Measurements from ENCODE around the gene CDC37L1.
A peak's percentile ranks its signal among the peaks of the same experiment; 100 is the strongest.
"Not testable (repeated sequence)": the region's sequence is repeated elsewhere in the genome, so short reads cannot be mapped to it uniquely, and the experiment has no call there.

The CDC37L1 gene

DNA sequence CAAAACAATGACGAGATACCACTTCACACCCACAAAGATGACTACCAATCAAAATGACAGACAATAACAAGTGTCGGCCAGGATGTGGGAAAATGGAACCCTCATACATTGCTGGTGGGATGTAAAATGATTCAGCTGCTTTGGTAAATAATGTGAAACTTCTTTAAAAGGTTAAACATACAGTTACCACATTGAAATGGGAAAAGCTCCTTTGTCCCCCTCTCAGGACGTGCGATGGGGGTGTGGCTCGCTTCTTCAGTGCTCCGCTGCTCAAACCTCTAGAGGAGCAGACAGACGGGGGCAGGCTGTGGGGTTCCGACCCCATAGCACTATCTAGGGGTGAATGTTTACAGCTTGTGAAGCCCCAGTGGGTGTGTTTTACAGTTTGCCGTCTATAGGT, 25.3 kb upstream of the CDC37L1 start:
- TF ChIP-seq, protein P1, sequence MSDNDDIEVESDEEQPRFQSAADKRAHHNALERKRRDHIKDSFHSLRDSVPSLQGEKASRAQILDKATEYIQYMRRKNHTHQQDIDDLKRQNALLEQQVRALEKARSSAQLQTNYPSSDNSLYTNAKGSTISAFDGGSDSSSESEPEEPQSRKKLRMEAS (IDR thresholded peaks at IDR 0.05; ENCODE audit: low read depth, low read length) = no peak
- no peak for TF ChIP-seq POLR2A (IDR thresholded peaks at IDR 0.05; ENCODE audit: extremely low read depth, insufficient read length)
- DNase-seq (ENCODE audit: low read depth) = no peak
- H3K4me3 ChIP-seq (ENCODE audit: low read depth, low read length) = no peak overlapping the region

DNA sequence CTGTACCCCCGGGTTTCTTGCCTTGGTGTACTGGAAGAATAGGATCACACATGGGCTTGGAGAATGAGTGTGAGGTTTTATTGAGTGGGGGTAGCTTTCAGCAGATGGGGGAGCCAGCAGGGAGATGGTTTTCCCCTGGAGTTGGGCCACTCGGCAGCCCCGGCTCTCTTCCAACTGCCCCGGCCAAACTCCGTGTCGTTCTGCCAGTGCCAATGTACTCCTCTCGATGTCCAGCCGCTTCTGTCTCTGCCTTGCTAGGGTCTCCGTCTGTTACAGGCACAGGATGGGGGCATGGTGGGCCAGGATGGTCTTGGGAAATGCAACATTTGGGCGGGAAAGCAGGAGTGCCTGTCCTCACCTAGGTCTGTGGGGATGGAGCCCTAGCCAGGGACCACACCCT, 24.8 kb upstream of the CDC37L1 start:
- no peak for DNase-seq (ENCODE audit: low read depth)
- H3K4me3 ChIP-seq (ENCODE audit: low read depth, low read length) = no peak overlapping the region
- TF ChIP-seq POLR2A (IDR thresholded peaks at IDR 0.05; ENCODE audit: extremely low read depth, insufficient read length) (no peak), MYC (IDR thresholded peaks at IDR 0.05; ENCODE audit: low read depth, low read length) (no peak)
- TF ChIP-seq, protein P1 (IDR thresholded peaks at IDR 0.05; ENCODE audit: low read depth, low read length) = no peak
- TF ChIP-seq, protein P2, sequence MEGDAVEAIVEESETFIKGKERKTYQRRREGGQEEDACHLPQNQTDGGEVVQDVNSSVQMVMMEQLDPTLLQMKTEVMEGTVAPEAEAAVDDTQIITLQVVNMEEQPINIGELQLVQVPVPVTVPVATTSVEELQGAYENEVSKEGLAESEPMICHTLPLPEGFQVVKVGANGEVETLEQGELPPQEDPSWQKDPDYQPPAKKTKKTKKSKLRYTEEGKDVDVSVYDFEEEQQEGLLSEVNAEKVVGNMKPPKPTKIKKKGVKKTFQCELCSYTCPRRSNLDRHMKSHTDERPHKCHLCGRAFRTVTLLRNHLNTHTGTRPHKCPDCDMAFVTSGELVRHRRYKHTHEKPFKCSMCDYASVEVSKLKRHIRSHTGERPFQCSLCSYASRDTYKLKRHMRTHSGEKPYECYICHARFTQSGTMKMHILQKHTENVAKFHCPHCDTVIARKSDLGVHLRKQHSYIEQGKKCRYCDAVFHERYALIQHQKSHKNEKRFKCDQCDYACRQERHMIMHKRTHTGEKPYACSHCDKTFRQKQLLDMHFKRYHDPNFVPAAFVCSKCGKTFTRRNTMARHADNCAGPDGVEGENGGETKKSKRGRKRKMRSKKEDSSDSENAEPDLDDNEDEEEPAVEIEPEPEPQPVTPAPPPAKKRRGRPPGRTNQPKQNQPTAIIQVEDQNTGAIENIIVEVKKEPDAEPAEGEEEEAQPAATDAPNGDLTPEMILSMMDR (IDR thresholded peaks at IDR 0.05; ENCODE audit: low read depth, low read length) = no peak

DNA sequence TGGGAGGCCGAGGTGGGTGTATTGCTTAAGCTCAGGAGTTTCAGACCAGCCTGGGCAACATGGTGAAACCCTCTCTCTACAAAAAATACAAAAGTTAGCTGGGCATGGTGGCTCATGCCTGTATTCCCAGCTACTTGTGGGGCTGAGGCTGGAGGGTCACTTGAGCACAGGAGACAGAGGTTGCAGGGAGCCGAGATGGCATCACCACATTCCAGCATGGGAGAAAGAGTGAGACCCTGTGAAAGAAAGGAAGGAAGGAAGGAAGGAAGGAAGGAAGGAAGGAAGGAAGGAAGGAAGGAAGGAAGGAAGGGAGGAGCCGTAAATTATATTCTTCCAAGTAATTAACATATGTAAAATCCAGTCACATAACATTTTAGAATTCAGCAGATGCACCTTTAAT, 23.2 kb upstream of the CDC37L1 start:
- DNase-seq (ENCODE audit: low read depth); H3K4me3 ChIP-seq (ENCODE audit: low read depth, low read length): not testable (repeated sequence)

DNA sequence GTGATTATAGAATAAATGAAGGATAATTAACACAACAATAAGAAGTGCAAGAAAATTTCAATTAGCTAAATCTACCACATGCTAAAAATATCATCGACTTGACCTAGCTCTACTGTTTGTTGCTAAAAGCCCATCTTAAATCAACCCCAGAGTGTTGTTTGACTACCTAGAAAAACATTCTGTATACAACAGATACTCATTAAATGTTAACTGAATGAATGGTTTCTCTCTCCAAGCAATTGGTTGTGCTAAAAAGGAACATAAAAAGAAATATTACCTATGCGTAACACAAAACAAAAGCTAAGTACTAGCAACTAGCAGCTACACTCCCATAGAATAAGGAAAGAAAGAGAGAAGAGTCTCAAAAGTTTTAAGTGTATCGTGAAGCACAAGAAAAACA, 22.7 kb upstream of the CDC37L1 start:
- no peak for TF ChIP-seq MYC (IDR thresholded peaks at IDR 0.05; ENCODE audit: low read depth, low read length)
- TF ChIP-seq POLR2A (IDR thresholded peaks at IDR 0.05; ENCODE audit: extremely low read depth, insufficient read length) = no peak
- TF ChIP-seq, protein P1 (IDR thresholded peaks at IDR 0.05; ENCODE audit: low read depth, low read length) = no peak
- TF ChIP-seq, protein P2 (IDR thresholded peaks at IDR 0.05; ENCODE audit: low read depth, low read length) = no peak
- H3K4me3 ChIP-seq (ENCODE audit: low read depth, low read length) = no peak overlapping the region
- no peak for DNase-seq (ENCODE audit: low read depth)

DNA sequence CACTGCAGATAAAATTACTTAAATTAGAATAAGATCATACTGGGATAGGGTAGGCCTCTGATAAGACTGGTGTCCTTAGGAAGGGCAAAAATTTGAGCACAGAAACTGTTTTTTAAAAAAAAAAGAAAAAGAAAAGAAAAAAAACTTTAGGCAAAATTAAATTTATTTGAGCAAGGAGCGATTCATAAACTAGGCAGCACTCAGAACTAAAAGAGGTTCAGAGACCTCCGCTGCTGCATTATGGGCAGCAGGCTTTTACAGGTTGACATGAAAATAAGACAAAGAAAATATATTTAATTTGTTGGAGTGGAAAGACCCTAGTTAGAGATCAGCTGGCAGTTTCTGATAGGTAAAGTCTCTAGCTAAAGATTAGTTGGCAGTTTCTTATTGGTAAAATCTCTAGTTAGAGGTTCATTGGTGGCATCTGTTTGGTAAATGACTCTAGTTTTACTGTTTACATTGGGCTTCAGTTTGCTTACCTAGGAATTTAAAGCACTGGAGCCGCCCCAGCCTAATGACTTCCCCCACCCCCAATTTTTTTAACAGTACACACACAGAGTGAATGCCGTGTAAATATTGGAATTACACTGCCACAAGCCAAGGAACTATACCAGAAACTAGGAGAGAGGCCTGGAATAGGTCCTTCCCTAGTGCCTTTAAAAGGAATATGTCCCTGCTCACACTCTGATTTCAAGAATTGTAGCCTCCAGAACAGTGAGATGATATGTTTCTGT, 21.8 kb upstream of the CDC37L1 start:
- no peak overlapping the region for H3K4me3 ChIP-seq (ENCODE audit: low read depth, low read length)
- DNase-seq (ENCODE audit: low read depth) = no peak
- TF ChIP-seq, protein P2 (IDR thresholded peaks at IDR 0.05; ENCODE audit: low read depth, low read length) = no peak

DNA sequence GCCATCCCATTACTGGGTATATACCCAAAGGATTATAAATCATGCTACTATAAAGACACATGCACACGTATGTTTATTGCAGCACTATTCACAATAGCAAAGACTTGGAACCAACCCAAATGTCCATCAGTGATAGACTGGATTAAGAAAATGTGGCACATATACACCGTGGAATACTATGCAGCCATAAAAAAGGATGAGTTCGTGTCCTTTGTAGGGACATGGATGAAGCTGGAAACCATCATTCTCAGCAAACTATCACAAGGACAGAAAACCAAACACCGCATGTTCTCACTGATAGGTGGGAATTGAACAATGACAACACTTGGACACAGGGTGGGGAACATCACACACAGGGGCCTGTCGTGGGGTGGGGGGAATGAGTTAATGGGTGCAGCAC, 18.7 kb upstream of the CDC37L1 start:
- not testable (repeated sequence) for H3K4me3 ChIP-seq (ENCODE audit: low read depth, low read length); DNase-seq (ENCODE audit: low read depth)

DNA sequence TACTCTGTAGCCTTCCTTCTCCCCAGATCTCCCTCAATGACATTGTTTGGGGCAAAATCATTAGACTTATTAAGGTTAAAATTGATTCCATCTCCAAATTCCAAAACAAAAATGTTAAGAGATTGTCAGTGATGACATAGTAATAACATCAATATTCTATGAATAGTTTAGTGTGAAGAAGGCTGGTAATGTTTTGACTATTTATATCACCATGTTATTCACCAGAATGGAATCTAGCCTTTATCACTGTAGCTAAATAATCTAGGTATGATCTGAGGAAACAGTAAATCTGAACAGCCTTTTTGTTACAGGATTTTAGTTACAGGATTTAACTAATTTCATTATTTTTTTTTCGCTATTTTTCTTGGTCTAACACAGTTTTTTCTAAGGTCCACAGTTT, 18.2 kb upstream of the CDC37L1 start:
- TF ChIP-seq POLR2A (IDR thresholded peaks at IDR 0.05; ENCODE audit: extremely low read depth, insufficient read length) = no peak
- no peak for TF ChIP-seq MYC (IDR thresholded peaks at IDR 0.05; ENCODE audit: low read depth, low read length)
- TF ChIP-seq, protein P2 (IDR thresholded peaks at IDR 0.05; ENCODE audit: low read depth, low read length) = no peak
- TF ChIP-seq, protein P1 (IDR thresholded peaks at IDR 0.05; ENCODE audit: low read depth, low read length) = no peak
- peak overlapping the region; percentile 80 for H3K4me3 ChIP-seq (ENCODE audit: low read depth, low read length)
- no peak for DNase-seq (ENCODE audit: low read depth)
